ENCODE data around the gene C10orf95.

DNA sequence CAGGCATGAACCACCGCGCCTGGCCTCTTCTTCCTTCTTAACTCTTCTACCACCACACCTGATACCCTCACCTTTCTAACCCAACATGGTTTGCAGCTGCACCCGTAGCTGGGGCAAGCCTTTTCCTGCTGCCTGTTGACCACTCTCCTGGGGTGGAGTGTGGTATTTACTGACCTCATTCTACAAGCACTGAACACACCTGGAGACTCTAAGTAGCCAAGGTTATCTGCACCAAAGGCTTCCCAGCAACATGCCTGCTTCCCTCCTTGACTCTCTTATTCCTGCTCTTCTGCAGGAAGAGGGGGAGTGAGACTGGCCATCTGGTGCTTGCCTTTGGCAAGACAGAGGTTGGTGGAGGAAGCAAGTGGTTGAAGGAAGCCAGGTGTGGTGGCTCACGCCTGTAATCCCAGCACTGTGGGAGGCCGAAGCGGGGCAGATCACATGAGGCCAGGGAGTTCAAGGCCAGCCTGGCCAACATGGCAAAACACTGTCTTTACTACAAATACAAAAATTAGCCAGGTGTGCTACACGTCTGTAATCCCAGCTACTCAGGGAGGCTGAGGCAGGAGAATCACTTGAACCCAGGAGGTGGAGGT, 41.1 kb upstream of the C10orf95 start:
- TF ChIP-seq, protein P1, sequence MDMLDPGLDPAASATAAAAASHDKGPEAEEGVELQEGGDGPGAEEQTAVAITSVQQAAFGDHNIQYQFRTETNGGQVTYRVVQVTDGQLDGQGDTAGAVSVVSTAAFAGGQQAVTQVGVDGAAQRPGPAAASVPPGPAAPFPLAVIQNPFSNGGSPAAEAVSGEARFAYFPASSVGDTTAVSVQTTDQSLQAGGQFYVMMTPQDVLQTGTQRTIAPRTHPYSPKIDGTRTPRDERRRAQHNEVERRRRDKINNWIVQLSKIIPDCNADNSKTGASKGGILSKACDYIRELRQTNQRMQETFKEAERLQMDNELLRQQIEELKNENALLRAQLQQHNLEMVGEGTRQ (IDR thresholded peaks at IDR 0.05; ENCODE audit: borderline replicate concordance, low read depth, low read length): no peak
- TF ChIP-seq, protein P2, sequence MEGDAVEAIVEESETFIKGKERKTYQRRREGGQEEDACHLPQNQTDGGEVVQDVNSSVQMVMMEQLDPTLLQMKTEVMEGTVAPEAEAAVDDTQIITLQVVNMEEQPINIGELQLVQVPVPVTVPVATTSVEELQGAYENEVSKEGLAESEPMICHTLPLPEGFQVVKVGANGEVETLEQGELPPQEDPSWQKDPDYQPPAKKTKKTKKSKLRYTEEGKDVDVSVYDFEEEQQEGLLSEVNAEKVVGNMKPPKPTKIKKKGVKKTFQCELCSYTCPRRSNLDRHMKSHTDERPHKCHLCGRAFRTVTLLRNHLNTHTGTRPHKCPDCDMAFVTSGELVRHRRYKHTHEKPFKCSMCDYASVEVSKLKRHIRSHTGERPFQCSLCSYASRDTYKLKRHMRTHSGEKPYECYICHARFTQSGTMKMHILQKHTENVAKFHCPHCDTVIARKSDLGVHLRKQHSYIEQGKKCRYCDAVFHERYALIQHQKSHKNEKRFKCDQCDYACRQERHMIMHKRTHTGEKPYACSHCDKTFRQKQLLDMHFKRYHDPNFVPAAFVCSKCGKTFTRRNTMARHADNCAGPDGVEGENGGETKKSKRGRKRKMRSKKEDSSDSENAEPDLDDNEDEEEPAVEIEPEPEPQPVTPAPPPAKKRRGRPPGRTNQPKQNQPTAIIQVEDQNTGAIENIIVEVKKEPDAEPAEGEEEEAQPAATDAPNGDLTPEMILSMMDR (IDR thresholded peaks at IDR 0.05): no peak
- TF ChIP-seq EZH2phosphoT487 (IDR thresholded peaks at IDR 0.05; ENCODE audit: borderline replicate concordance, low read depth) (no peak), YY1 (IDR thresholded peaks at IDR 0.05; ENCODE audit: low read depth) (no peak), EP300 (IDR thresholded peaks at IDR 0.05; ENCODE audit: borderline replicate concordance in 1 of 2, low read depth in 1 of 2, low read length in 1 of 2) (no peak), FOXM1 (IDR thresholded peaks at IDR 0.05; ENCODE audit: low read depth) (no peak), NFIC (IDR thresholded peaks at IDR 0.05; ENCODE audit: borderline replicate concordance) (no peak), RXRA (IDR thresholded peaks at IDR 0.05; ENCODE audit: borderline replicate concordance, low read depth) (no peak), GATA2 (CRISPR knock-in tag; IDR thresholded peaks at IDR 0.05) (no peak), POLR2AphosphoS5 (IDR thresholded peaks at IDR 0.05; ENCODE audit: low read depth, low read length) (no peak), RAD21 (IDR thresholded peaks at IDR 0.05; ENCODE audit: low read length) (no peak), ELF1 (IDR thresholded peaks at IDR 0.05) (no peak)
- TF ChIP-seq, protein P3, sequence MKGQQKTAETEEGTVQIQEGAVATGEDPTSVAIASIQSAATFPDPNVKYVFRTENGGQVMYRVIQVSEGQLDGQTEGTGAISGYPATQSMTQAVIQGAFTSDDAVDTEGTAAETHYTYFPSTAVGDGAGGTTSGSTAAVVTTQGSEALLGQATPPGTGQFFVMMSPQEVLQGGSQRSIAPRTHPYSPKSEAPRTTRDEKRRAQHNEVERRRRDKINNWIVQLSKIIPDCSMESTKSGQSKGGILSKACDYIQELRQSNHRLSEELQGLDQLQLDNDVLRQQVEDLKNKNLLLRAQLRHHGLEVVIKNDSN (IDR thresholded peaks at IDR 0.05; ENCODE audit: borderline replicate concordance, low read depth): no peak
- TF ChIP-seq, protein P4, sequence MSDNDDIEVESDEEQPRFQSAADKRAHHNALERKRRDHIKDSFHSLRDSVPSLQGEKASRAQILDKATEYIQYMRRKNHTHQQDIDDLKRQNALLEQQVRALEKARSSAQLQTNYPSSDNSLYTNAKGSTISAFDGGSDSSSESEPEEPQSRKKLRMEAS (IDR thresholded peaks at IDR 0.05; ENCODE audit: low read depth): no peak

Measured in SK-N-SH (cell line).